GM21367 (cell line): ENCODE data around the gene ADARB2.

Experiments used
- ATAC-seq: cut with Tn5 transposase; IDR thresholded peaks from one replicate; pipeline ENCODE4 v1.9.1; 2021; ENCODE audit not compliant: unreplicated experiment

ADARB2 gene

GRCh38 chr10:1187151-1187854, 550.0 kb downstream of the ADARB2 start:
- ATAC-seq = no peak

GRCh38 chr10:1186683-1186990, 550.7 kb downstream of the ADARB2 start:
- ATAC-seq = no peak

- ATAC-seq = no peak
Measured at GRCh38 chr10:1185911-1186682, 551.2 kb downstream of the ADARB2 start.

DNA sequence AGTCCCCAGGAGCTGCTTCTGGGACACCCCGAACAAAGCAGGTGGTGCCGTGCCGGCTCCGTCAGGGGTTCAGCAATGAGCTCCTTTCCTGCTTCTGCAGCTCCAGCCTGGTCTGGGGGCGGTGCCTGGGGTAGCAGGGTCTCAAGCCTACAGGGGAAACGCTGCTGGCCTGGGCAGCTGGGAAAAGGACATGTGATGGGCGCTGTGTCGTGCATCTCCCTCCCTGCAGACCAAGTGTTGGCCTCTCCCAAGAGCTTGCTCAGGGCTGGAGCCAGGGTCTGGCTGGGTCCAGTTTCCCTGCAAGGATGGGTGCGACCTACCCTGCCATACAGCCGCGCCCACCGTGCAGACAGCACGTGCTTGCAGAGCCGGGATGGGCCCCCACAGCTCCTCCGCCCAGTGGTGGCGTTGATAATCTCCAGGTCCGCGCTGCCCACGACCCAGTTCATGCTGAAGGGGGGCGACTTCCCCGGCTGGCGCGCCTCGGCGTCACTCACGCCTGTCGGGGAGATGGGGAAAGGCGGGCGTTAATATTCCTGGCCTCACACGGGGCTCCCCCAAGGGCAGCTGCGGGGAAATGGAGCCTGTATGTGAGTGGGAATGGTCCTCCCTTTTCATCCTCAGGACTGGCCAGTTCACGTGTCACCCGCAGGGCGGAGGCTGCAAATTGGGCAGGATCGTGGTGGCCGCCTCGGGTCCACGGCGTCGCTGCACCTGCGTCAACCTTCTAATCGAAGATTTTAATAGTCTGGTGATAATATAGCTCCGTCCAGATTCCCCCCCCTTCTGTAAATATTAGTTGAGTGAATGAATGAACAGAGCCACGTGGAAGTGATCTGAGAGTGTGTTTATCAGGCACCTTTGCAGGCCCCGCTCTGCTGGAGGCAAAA, 552.5 kb downstream of the ADARB2 start:
- ATAC-seq = no peak

GRCh38 chr10:1183701-1184100, 553.6 kb downstream of the ADARB2 start:
- no peak for ATAC-seq

- no peak for ATAC-seq
Measured at GRCh38 chr10:1183033-1183396, 554.3 kb downstream of the ADARB2 start.

GRCh38 chr10:1182280-1183032, 554.9 kb downstream of the ADARB2 start:
- ATAC-seq = no peak

- no peak for ATAC-seq
Measured at GRCh38 chr10:1180836-1181235, 556.5 kb downstream of the ADARB2 start.

DNA sequence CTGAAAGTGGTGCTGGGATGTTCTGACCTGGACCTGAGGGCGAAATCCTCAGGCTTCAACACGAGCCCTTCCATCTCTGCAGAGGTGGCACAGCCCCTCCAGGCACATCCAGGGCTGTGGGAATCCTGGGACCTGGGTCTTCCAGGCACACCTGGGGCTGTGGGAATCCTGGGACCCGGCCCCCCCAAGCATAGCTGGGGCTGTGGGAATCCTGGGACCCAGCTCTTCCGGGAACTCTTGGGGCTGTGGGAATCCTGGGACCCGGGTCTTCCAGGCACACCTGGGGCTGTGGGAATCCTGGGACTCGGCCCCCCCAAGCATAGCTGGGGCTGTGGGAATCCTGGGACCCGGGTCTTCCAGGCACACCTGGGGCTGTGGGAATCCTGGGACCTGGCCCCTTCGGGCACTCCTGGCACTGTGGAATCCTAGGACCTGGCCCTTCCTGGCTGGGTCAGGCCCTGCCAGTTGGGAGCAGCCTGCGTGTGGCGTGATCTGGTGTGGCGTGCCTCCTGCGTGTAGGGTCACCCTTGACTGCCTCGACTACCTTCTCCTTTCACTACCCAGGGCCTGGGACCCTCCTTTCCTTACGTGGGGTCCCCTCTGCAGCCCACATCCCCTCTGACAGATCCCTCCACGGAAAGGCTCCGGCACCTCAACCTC, 557.1 kb downstream of the ADARB2 start:
- ATAC-seq = no peak

- no peak for ATAC-seq
Measured at GRCh38 chr10:1179346-1180070, 557.8 kb downstream of the ADARB2 start.

DNA sequence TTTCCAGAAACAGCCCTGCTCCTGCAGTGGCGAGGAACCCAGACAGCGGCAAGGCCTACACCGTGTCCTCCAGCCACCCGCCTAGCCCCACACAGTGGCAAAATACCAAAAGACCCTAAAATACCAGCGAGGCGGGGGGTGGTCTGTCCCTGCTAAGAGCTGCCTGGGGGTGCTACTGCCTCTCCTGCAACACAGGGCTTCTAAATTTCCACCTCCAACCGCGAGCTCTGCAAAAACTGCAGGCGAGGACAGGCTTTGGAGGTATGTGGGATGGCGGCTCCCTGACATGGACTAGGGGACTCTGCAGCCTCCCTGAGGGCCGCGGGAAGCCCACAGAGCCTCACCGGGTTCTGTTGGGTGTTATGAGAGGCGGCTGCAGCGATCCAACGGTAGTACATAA, 558.8 kb downstream of the ADARB2 start:
- no peak for ATAC-seq

DNA sequence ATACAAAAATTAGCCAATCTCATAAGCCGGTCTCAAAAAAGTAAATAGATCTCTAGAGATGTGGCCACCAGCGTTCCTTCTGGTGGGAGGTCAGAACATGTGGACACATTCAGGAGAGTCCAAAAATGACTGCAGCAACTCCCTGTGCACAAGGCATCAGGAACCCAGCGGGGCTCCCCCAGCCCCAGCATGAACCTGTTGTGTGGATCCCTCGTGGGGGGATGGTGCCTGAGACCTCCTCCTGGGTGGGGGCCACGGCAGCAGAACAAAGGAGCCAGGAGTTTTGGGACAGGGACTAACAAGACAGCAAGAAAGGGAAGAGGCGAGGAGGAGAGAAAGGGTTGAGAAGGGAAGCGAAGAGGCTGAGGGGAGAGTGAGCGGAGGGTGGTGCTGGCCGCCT, 559.4 kb downstream of the ADARB2 start:
- no peak for ATAC-seq

DNA sequence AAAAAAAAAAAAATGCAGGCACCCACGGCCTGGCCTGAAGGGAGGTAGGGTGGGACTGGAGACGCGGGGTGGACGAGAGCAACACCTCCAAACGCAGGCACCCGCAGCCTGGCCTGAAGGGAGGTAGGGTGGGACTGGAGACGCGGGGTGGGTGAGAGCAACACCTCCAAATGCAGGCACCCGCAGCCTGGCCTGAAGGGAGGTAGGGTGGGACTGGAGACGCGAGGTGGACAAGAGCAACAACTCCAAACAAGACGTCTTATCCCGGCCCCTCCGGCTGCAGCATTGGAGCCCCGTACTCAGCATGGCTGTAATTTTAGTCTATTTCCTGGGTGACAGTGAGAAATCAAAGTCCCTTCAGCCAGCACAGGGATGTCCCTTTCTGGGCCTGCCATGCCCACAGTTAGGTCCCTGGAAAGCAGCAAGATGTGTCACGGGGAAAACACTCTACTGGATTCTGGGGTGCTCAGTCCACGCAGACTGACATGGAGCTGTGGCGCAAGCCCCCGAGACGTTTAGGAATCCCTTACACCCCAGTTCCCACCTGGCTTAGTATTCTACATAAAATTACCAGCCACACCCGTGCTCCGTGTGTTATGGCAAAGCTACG, 561.3 kb downstream of the ADARB2 start:
- no peak for ATAC-seq

- no peak for ATAC-seq
Measured at GRCh38 chr10:1174022-1174421, 563.3 kb downstream of the ADARB2 start.

DNA sequence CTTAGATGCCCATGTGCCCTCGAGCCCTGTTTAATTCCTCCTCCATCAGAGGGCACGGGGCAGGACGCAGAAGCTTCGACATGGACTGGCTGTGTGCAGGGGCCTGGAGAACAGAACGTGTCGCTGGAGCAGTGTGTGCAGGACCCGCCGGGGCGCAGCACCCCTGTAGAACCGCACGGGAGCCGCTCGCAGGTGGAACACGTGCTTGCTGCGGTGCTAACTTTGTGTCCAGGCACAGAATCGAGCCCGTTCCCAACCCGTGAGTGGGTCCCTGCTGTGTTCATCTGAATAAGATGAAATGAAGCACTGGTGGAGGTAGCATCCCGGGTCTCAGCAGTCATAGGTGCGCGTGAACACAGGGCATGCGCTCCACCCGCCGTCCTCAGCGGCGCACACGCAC, 564.2 kb downstream of the ADARB2 start:
- no peak for ATAC-seq

DNA sequence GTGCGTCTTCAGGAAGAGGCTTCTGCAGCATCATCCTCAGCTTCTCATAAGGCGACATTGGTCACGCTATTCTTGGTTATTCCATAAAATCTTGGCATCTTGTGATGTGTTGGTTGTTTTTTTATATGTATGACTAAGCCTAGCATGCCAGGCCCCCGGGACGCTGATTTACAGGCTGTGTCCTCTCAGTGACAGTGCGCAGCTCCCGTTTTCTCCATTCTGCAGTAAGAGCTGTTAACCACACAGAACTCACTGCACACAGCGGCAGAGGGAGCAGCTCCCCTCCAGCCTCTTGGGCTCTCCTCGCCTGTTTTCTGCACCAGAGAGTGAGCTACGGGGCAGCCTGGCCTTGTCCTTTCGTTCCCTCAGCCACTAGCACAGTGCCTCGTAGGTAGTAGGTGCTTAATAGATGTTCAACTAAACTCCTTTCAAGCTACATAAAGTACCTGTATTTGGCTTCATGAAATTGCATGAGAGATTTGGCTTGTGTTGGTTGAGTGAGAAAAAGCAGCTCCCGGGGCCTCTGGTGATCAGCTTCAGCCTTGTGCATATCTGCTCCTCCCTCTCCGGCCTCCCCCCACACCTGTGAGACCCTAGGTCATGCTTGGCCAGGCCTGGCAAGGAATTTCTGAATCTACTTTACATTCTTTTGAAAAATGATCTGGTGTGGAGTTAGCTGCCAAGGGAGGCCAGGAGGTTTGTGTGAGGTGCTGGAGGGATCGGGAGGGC, 564.9 kb downstream of the ADARB2 start:
- no peak for ATAC-seq

DNA sequence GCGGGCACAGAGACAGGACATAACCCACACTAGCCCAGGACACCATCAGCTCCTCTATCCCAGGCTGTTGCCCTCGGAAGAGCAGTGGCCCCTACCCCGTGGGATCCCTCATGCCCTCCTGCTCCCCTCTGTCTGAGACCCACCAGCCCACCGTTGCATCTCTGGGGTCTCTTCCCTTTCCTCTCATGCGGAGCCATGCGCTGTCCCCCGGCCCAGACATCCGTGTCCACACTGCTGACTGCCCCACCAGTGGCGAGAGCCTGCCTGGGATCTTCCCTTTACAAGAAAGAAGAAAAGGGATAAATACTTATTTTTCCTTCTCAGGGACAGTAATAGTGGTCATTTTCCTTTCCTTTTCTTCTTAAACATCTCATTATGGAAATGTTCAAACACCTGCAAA, 565.7 kb downstream of the ADARB2 start:
- ATAC-seq = no peak

DNA sequence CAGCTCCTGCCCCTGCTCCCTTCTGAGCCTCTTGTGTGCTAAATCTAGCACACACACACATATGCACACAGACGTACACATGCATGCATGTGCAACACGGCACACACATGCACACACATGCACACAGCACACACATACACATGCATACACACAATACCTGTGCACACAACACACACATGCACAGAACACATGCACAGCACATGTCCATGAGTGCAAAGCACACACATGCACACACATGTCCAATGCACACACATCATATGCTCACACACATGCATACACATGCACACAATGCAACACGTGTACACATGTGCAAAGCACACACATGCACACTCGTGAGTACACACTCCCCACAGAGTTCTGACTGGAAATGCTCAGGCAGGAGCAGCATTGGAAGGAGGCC, 566.1 kb downstream of the ADARB2 start:
- no peak for ATAC-seq

- no peak for ATAC-seq
Measured at GRCh38 chr10:1170867-1171180, 566.5 kb downstream of the ADARB2 start.
